Heart left ventricle (tissue), 16 donors: ENCODE results near the gene RITA1. TPM values are rescaled to one million over a fixed set of nuclear protein-coding genes. Genes with fewer than 3 reads are reported as not detected.

Experiments
- ATAC-seq, 4 donors: fragments of 200-7000 bp; cut with Tn5 transposase; one replicate each; pipeline ENCODE4 v1.9.1; 2020 to 2022; ENCODE audit warnings: moderate library complexity in 4 of 4, mild to moderate bottlenecking in 3 of 4, moderate number of reproducible peaks in 1 of 4
- DNase-seq, 5 donors: peaks; one replicate each; pipeline ENCODE4 v3.0.0-alpha.2; 2020
- H3K27ac ChIP-seq, 12 donors: fragments of 200-600 bp; sonication (generic) in 4 of 12; one replicate each; pipeline versions ENCODE4 v1.5.0 to v1.8.0; 2016 to 2022; ENCODE audit warnings: mild to moderate bottlenecking in 2 of 12
- H3K27me3 ChIP-seq, 9 donors: fragments of 200-600 bp; sonication (generic) in 2 of 9; one replicate each; pipeline versions ENCODE4 v1.5.1 to v1.8.0; 2016 to 2022; ENCODE audit warnings: mild to moderate bottlenecking in 3 of 9
- H3K36me3 ChIP-seq, 9 donors: fragments of 200-600 bp; sonication (generic) in 2 of 9; one replicate each; pipeline versions ENCODE4 v1.5.0 to v1.8.0; 2018 to 2022; ENCODE audit warnings: mild to moderate bottlenecking in 2 of 9
- H3K4me1 ChIP-seq, 12 donors: fragments of 200-600 bp; sonication (generic) in 4 of 12; one replicate each; pipeline versions ENCODE4 v1.5.0 to v1.8.0; 2016 to 2022; ENCODE audit warnings: mild to moderate bottlenecking in 3 of 12
- H3K4me3 ChIP-seq, 12 donors: fragments of 200-600 bp; sonication (generic) in 4 of 12; one replicate each; pipeline versions ENCODE4 v1.5.0 to v1.8.0; 2017 to 2022; ENCODE audit warnings: mild to moderate bottlenecking in 9 of 12, moderate library complexity in 4 of 12
- H3K9me3 ChIP-seq, 12 donors: fragments of 200-600 bp; sonication (generic) in 4 of 12; one replicate each; pipeline versions ENCODE4 v1.5.0 to v1.8.0; 2016 to 2022; ENCODE audit warnings: mild to moderate bottlenecking in 1 of 12
- POLR2A ChIP-seq, 2 donors: fragments of 450-650 bp; IDR thresholded peaks; one replicate each; pipeline ENCODE4 v1.6.1; 2017; ENCODE audit warnings: antibody characterized with exemption in 2 of 2, mild to moderate bottlenecking in 2 of 2, moderate library complexity in 2 of 2
- WGBS, 4 donors: extraction: QIAGEN DNeasy Blood & Tissue Kit in 2 of 4; methylation state at CpG; one replicate each; pipeline versions ENCODE4 v1.1.5 to v1.1.7; 2013 to 2018; 5-methylcytosine and 5-hydroxymethylcytosine counted together
- intact Hi-C, 10 donors: fragments of 100-400 bp; cut with DNase I; formaldehyde crosslinking; loops; one replicate each; pipeline versions ENCODE4 v1.11.1 to v1.14.2; 2022
- long read RNA-seq, 3 donors: library from polyadenylated mRNA; unstranded; transcript quantifications; one replicate each; pipeline ENCODE4 v2.0.0, GENCODE V29; 2020 to 2021
- polyA plus RNA-seq, 2 donors: library from polyadenylated mRNA; stranded (reverse); fragments of 200-250 nt; gene quantifications; one replicate each; pipeline ENCODE4 v1.2.3, GENCODE V29; 2013
- total RNA-seq, 9 donors: library from RNA; depleted of rRNA in 2 of 9; stranded (reverse); fragments of >200 nt in 2 of 9; fragmentation: NEBNext Ultra II Directional in 3 of 9; extraction: Animal tissue kit (Norgen Biotek cat#: 25700) in 3 of 9; gene quantifications; one replicate each; pipeline versions ENCODE4 v1.1.0 to v1.2.4, GENCODE V29; 2016 to 2023
- TF ChIP-seq, protein P1 (sequence below), 12 donors: fragments of 200-600 bp; sonication (generic) in 4 of 12; IDR thresholded peaks; one replicate each; pipeline versions ENCODE4 v1.5.0 to v1.8.0; 2018 to 2022; ENCODE audit warnings: antibody characterized with exemption in 12 of 12, mild to moderate bottlenecking in 5 of 12
- donor health status: ischemic (EF 13 %, LVEDD 7.1; RV severe dilation, severe dysfunction).
- donor health status: healthy with polysubstance abuse.
- donor health status: DM: no; HTN: yes; CAD: no.
- donor health status: DM: no; HTN: no; CAD: no.
- donor health status: ischemic (EF 25% LVEDD 6.9; RV normal size, moderate dysfunction).
- donor health status: ischemic (EF 25% LVEDD 5.7; RV mildly dilated, moderate dysfunction).
- donor health status: healthy.
- donor health status: DM: yes; HTN: yes; CAD: no.
- donor health status: ischemic (EF 35%, LVEDD 5.7; RV mildly dilated, moderate dysfunction).
- donor health status: nonischemic (EF 11% LVEDD 7.7; RV severe dilation, severe dysfunction).
- donor health status: DM: yes; HTN: yes; CAD: no.
- donor health status: PGD.
- donor health status: ischemic (EF 29% LVEDD 5.4; RV normal size, mild dysfunction).
- donor health status: nonischemic (EF 23%, LVEDD 6.1; RV moderate dilation, normal function).

Gene RITA1, protein sequence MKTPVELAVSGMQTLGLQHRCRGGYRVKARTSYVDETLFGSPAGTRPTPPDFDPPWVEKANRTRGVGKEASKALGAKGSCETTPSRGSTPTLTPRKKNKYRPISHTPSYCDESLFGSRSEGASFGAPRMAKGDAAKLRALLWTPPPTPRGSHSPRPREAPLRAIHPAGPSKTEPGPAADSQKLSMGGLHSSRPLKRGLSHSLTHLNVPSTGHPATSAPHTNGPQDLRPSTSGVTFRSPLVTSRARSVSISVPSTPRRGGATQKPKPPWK
- total RNA-seq = 10 to 100 TPM; 13.3 to 30.7 (median 16.0) TPM
- polyA plus RNA-seq = 10 to 100 TPM; 10.4 to 12.9 TPM
- long read RNA-seq, donor 1, transcript RITA1-201 (4 exons, 2,053 nt) = major isoform, 31 of 41 reads
- long read RNA-seq, donor 1, partial matches to known transcripts = 4 of 41 reads
- long read RNA-seq, donor 1, other reads (novel, unspliced or antisense) = 2 of 41 reads
- long read RNA-seq, donor 2, transcript RITA1-202 (4 exons, 2,041 nt) = minor isoform, 6 of 128 reads
- long read RNA-seq, donor 2, transcript RITA1-203 (3 exons, 1,898 nt) = minor isoform, 15 of 128 reads
- long read RNA-seq, donor 2, transcript RITA1-201 (4 exons, 2,053 nt) = major isoform, 95 of 128 reads
- long read RNA-seq, donor 2, partial matches to known transcripts = 11 of 128 reads
- long read RNA-seq, donor 2, other reads (novel, unspliced or antisense) = 1 of 128 reads
- long read RNA-seq, donor 3, transcript RITA1-201 (4 exons, 2,053 nt) = major isoform, 17 of 23 reads
- long read RNA-seq, donor 3, partial matches to known transcripts = 1 of 23 reads
- long read RNA-seq, donor 3, other reads (novel, unspliced or antisense) = 0 of 23 reads

DNA sequence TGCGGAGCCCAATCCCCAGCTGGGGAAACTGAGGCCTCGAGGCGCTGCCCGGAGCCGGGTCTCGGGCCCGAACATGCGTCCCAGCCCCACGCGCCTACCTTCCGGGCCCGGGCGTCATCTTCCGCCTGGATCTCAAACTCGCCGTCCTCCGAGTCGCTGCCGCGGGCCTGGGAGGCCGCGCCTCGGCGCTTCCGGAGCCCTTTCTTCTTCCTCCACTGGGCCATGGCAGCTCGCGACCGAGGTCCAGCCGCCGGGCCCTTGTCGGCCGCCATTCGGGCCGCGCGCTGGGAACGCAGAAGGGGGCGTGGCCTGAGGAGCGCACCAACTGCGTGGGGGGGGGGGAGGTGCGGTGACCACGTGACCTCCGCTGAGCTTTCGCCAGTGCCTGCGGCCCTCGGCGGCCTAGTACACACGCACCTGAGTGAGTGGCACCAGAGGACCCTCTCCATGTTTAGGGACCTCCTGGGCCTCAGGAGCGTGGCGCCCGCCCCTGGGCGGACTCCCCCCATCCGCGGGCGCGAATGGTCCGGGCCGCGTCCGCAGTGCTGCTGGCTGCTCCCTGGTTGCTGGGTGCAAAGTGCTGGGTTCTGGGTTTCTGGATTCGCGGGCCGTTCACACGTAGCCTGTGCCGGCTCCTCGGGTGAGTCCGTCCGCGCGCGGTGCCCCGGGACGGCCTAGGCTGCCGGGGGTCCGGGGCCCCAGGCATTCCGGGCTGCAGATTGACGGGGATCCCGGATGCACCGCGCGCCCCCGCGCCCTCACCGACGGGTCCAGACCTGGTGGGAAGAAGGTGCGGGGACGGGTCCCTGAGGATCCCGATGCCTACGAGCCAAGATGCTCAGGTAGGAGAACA is at the start of gene RITA1, which contains the start of gene DDX54:
Gene RITA1, plus strand, starts transcription at position 542 of the 853 bp plus-strand sequence. CDS start 1,026 bp downstream, outside the sequence.
Gene DDX54, minus strand, starts transcription at position 299 of the 853 bp plus-strand sequence. Its CDS starts 27 bp downstream, at position 272.
- intact Hi-C loops = loop anchor here in 2 of 10 donors (1.0 to 5.0 kb wide), 2 partner anchors 36 to 172 kb away; partner anchors contain the start of genes PLBD2 (in 1 of the 2) and TPCN1 (in 1 of the 2)
- Histone ChIP-seq H3K4me3 (peak within 1 kb of the TSS; percentile 73 to 100 (median 96)), H3K27me3 (no peaks in the 10 kb centered on the region), H3K4me1 (peaks cover 0 to 33% (median 21%) of the 10 kb centered on the region in 12 donors), H3K9me3 (no peaks in the 10 kb centered on the region), H3K36me3 (peaks cover 0 to 28% (median 14%) of the 10 kb centered on the region in 9 donors), H3K27ac (peak within 1 kb of the TSS; percentile 86 to 98 (median 95))
- WGBS, 4 donors = 0% methylated on average over 11 to 89 of the region's 89 CpGs
- DNase-seq = peak; percentile 78 to 90 (median 85)
- peak; percentile 71 to 89 (median 88) for ATAC-seq
- peak in 1 of 2 donors; percentile 39 for TF ChIP-seq POLR2A (IDR thresholded peaks at IDR 0.05)
- TF ChIP-seq, protein P1, sequence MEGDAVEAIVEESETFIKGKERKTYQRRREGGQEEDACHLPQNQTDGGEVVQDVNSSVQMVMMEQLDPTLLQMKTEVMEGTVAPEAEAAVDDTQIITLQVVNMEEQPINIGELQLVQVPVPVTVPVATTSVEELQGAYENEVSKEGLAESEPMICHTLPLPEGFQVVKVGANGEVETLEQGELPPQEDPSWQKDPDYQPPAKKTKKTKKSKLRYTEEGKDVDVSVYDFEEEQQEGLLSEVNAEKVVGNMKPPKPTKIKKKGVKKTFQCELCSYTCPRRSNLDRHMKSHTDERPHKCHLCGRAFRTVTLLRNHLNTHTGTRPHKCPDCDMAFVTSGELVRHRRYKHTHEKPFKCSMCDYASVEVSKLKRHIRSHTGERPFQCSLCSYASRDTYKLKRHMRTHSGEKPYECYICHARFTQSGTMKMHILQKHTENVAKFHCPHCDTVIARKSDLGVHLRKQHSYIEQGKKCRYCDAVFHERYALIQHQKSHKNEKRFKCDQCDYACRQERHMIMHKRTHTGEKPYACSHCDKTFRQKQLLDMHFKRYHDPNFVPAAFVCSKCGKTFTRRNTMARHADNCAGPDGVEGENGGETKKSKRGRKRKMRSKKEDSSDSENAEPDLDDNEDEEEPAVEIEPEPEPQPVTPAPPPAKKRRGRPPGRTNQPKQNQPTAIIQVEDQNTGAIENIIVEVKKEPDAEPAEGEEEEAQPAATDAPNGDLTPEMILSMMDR (IDR thresholded peaks at IDR 0.05) = no peak

DNA sequence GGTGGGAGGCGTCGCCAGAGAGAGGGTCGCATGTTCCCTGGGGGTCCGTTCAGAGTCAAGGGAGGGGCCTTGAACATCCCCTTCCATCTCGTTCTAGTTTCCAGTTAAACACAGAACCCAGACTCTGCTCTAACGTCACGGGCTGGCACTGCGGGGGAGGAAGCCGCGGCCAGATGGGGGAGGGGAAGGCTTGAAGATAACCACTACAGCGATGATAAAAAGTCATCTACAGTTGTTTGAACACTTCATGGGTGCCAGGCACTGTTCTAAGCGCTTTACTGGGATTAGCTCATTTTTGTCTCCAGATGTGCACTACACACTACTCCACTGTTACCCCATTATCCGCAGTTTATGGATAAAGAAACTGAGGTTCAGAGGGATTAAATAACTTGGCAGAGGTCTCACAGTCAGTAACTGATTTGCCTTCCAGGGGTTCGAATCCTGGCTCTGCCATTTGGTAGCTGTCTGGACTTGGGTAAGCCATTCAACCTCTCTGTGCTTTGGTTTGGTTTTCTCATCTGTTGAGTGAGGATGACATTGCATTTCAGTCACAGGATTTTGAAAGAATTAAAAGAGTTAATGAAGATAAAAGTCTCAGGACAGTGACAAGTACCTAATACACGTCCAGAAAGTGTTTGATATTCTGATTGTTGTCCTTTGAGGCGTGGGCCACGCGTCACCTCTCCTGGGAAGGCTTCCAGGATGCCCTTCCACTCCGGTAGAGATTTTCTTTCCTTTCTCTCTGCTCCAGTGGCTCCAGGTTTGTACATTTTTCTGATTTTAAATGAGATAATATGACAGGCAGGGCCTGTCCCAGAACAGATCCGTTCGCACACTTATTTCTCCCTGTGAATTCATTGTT is 49.2 kb upstream of the RITA1 start:
- ATAC-seq (no peak), DNase-seq (peak in 1 of 5 donors; percentile 1)
- H3K4me3 ChIP-seq = no peak overlapping the region
- intact Hi-C loops = no loop called here
- no peaks in the 10 kb centered on the region for H3K9me3 ChIP-seq
- no peak for TF ChIP-seq POLR2A (IDR thresholded peaks at IDR 0.05)
- TF ChIP-seq, protein P1 (IDR thresholded peaks at IDR 0.05) = no peak
- peaks cover 13 to 60% (median 26%) of the 10 kb centered on the region in 9 donors for H3K27me3 ChIP-seq
- no peaks in the 10 kb centered on the region for H3K36me3 ChIP-seq
- WGBS, 4 donors = 30 to 35% (median 34%) methylated on average over 18 to 21 of the region's 21 CpGs
- H3K27ac ChIP-seq = no peak overlapping the region
- peaks cover 0 to 11% (median 0%) of the 10 kb centered on the region in 12 donors for H3K4me1 ChIP-seq

DNA sequence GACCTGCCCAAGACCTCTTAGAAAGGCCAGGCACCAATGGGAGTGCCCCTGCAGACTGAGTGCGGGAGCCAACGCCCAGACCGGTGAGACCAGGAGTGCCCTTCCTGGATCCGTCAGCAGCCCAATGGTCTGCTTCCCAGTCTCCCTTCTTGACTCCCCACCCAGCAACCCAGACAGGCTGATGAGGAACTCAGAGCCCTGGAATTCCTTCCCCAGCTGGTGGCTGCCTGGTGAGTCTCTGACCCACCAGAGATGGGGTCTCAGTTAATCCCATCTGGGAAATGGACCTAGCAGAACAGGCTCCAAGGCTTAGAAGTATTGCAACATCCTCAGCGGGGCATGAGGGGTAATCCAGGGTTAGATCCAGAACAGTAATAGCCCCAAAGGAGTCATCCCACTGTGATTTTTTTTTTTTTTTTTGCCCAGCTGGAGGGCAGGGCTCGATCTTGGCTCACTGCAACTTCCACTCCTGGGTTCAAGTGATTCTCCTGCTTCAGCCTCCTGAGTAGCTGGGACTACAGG is 48.5 kb upstream of the RITA1 start:
- ATAC-seq (no peak), DNase-seq (peak in 1 of 5 donors; percentile 6)
- H3K4me1 ChIP-seq = peaks cover 0 to 17% (median 0%) of the 10 kb centered on the region in 12 donors
- no peak overlapping the region for H3K27ac ChIP-seq
- no peak for TF ChIP-seq POLR2A (IDR thresholded peaks at IDR 0.05)
- TF ChIP-seq, protein P1 (IDR thresholded peaks at IDR 0.05) = no peak
- 65 to 79% (median 72%) methylated on average over 5 to 6 of the region's 6 CpGs for WGBS, 4 donors
- H3K36me3 ChIP-seq = no peaks in the 10 kb centered on the region
- H3K9me3 ChIP-seq = no peaks in the 10 kb centered on the region
- intact Hi-C loops = no loop called here
- no peak overlapping the region for H3K4me3 ChIP-seq
- H3K27me3 ChIP-seq = peaks cover 13 to 55% (median 26%) of the 10 kb centered on the region in 9 donors
